ENCODE measurements around the gene ZNF24.

- no peak for TF ChIP-seq CTCF (IDR thresholded peaks at IDR 0.05)
- TF ChIP-seq POLR2A (IDR thresholded peaks at IDR 0.05) = no peak
Measured at GRCh38 chr18:35311496-35311895, 32.7 kb downstream of the ZNF24 start.
